Heart left ventricle (tissue), 16 donors: ENCODE measurements around the gene TBX20. TPM values are rescaled to one million over a fixed set of nuclear protein-coding genes. Genes with fewer than 3 reads are reported as not detected.
A peak's percentile ranks its signal among the peaks of the same experiment; 100 is the strongest.

Experiments
- ATAC-seq, 4 donors: fragments of 200-7000 bp; cut with Tn5 transposase; one replicate each; pipeline ENCODE4 v1.9.1; 2020 to 2022; ENCODE audit warnings: moderate library complexity in 4 of 4, mild to moderate bottlenecking in 3 of 4, moderate number of reproducible peaks in 1 of 4
- DNase-seq, 5 donors: peaks; one replicate each; pipeline ENCODE4 v3.0.0-alpha.2; 2020
- H3K27ac ChIP-seq, 12 donors: fragments of 200-600 bp; sonication (generic) in 4 of 12; one replicate each; pipeline versions ENCODE4 v1.5.0 to v1.8.0; 2016 to 2022; ENCODE audit warnings: mild to moderate bottlenecking in 2 of 12
- H3K27me3 ChIP-seq, 9 donors: fragments of 200-600 bp; sonication (generic) in 2 of 9; one replicate each; pipeline versions ENCODE4 v1.5.1 to v1.8.0; 2016 to 2022; ENCODE audit warnings: mild to moderate bottlenecking in 3 of 9
- H3K36me3 ChIP-seq, 9 donors: fragments of 200-600 bp; sonication (generic) in 2 of 9; one replicate each; pipeline versions ENCODE4 v1.5.0 to v1.8.0; 2018 to 2022; ENCODE audit warnings: mild to moderate bottlenecking in 2 of 9
- H3K4me1 ChIP-seq, 12 donors: fragments of 200-600 bp; sonication (generic) in 4 of 12; one replicate each; pipeline versions ENCODE4 v1.5.0 to v1.8.0; 2016 to 2022; ENCODE audit warnings: mild to moderate bottlenecking in 3 of 12
- H3K4me3 ChIP-seq, 12 donors: fragments of 200-600 bp; sonication (generic) in 4 of 12; one replicate each; pipeline versions ENCODE4 v1.5.0 to v1.8.0; 2017 to 2022; ENCODE audit warnings: mild to moderate bottlenecking in 9 of 12, moderate library complexity in 4 of 12
- H3K9me3 ChIP-seq, 12 donors: fragments of 200-600 bp; sonication (generic) in 4 of 12; one replicate each; pipeline versions ENCODE4 v1.5.0 to v1.8.0; 2016 to 2022; ENCODE audit warnings: mild to moderate bottlenecking in 1 of 12
- CTCF ChIP-seq, 12 donors: fragments of 200-600 bp; sonication (generic) in 4 of 12; IDR thresholded peaks; one replicate each; pipeline versions ENCODE4 v1.5.0 to v1.8.0; 2018 to 2022; ENCODE audit warnings: antibody characterized with exemption in 12 of 12, mild to moderate bottlenecking in 5 of 12
- POLR2A ChIP-seq, 2 donors: fragments of 450-650 bp; IDR thresholded peaks; one replicate each; pipeline ENCODE4 v1.6.1; 2017; ENCODE audit warnings: antibody characterized with exemption in 2 of 2, mild to moderate bottlenecking in 2 of 2, moderate library complexity in 2 of 2
- WGBS, 4 donors: extraction: QIAGEN DNeasy Blood & Tissue Kit in 2 of 4; methylation state at CpG; one replicate each; pipeline versions ENCODE4 v1.1.5 to v1.1.7; 2013 to 2018; 5-methylcytosine and 5-hydroxymethylcytosine counted together
- intact Hi-C, 10 donors: fragments of 100-400 bp; cut with DNase I; formaldehyde crosslinking; loops; one replicate each; pipeline versions ENCODE4 v1.11.1 to v1.14.2; 2022
- polyA plus RNA-seq, 2 donors: library from polyadenylated mRNA; stranded (reverse); fragments of 200-250 nt; gene quantifications; one replicate each; pipeline ENCODE4 v1.2.3, GENCODE V29; 2013
- total RNA-seq, 9 donors: library from RNA; depleted of rRNA in 2 of 9; stranded (reverse); fragments of >200 nt in 2 of 9; fragmentation: NEBNext Ultra II Directional in 3 of 9; extraction: Animal tissue kit (Norgen Biotek cat#: 25700) in 3 of 9; gene quantifications; one replicate each; pipeline versions ENCODE4 v1.1.0 to v1.2.4, GENCODE V29; 2016 to 2023
- donor health status: ischemic (EF 13 %, LVEDD 7.1; RV severe dilation, severe dysfunction).
- donor health status: healthy with polysubstance abuse.
- donor health status: DM: no; HTN: yes; CAD: no.
- donor health status: DM: no; HTN: no; CAD: no.
- donor health status: ischemic (EF 25% LVEDD 6.9; RV normal size, moderate dysfunction).
- donor health status: ischemic (EF 25% LVEDD 5.7; RV mildly dilated, moderate dysfunction).
- donor health status: healthy.
- donor health status: DM: yes; HTN: yes; CAD: no.
- donor health status: ischemic (EF 35%, LVEDD 5.7; RV mildly dilated, moderate dysfunction).
- donor health status: nonischemic (EF 11% LVEDD 7.7; RV severe dilation, severe dysfunction).
- donor health status: DM: yes; HTN: yes; CAD: no.
- donor health status: PGD.
- donor health status: ischemic (EF 29% LVEDD 5.4; RV normal size, mild dysfunction).
- donor health status: nonischemic (EF 23%, LVEDD 6.1; RV moderate dilation, normal function).

Gene TBX20
- total and polyA plus RNA-seq, 11 donors = 5.1 to 155 (median 117) TPM

GRCh38 chr7:35250941-35251340, 3.0 kb downstream of the TBX20 start:
- Histone ChIP-seq H3K27ac (peak overlapping the region; percentile 47 to 97 (median 90)), H3K9me3 (no peaks in the 10 kb centered on the region), H3K4me3 (peak overlapping the region; percentile 47 to 90 (median 74)), H3K27me3 (peaks cover 0 to 91% (median 15%) of the 10 kb centered on the region in 9 donors), H3K4me1 (peaks cover 0 to 26% (median 7%) of the 10 kb centered on the region in 12 donors), H3K36me3 (peaks cover 0 to 23% (median 0%) of the 10 kb centered on the region in 9 donors)
- DNase-seq = no peak
- peak in 3 of 4 donors; percentile 8 to 33 (median 29) for ATAC-seq
- 19 to 33% (median 24%) methylated on average over 1 of the region's 1 CpG for WGBS, 4 donors
- intact Hi-C loops = loop anchor here in 8 of 10 donors (5.0 to 10.0 kb wide), 7 partner anchors 124 to 274 kb away; no protein-coding TSS in a partner anchor
- TF ChIP-seq CTCF (IDR thresholded peaks at IDR 0.05) (no peak), POLR2A (IDR thresholded peaks at IDR 0.05) (no peak)

GRCh38 chr7:35250452-35250851, 3.4 kb downstream of the TBX20 start:
- no peak for ATAC-seq
- no peak for DNase-seq
- peaks cover 0 to 27% (median 8%) of the 10 kb centered on the region in 12 donors for H3K4me1 ChIP-seq
- peaks cover 0 to 27% (median 0%) of the 10 kb centered on the region in 9 donors for H3K36me3 ChIP-seq
- WGBS, 4 donors = 18 to 25% (median 22%) methylated on average over 2 of the region's 2 CpGs
- intact Hi-C loops = loop anchor here in 8 of 10 donors (5.0 to 10.0 kb wide), 7 partner anchors 124 to 274 kb away; no protein-coding TSS in a partner anchor
- peak overlapping the region; percentile 8 to 90 (median 73) for H3K4me3 ChIP-seq
- TF ChIP-seq CTCF (IDR thresholded peaks at IDR 0.05) (no peak), POLR2A (IDR thresholded peaks at IDR 0.05) (no peak)
- no peaks in the 10 kb centered on the region for H3K9me3 ChIP-seq
- peak overlapping the region; percentile 47 to 97 (median 90) for H3K27ac ChIP-seq
- H3K27me3 ChIP-seq = peaks cover 0 to 90% (median 15%) of the 10 kb centered on the region in 9 donors

GRCh38 chr7:35249537-35249907, 4.4 kb downstream of the TBX20 start:
- 10 to 40% (median 22%) methylated on average over 2 to 5 of the region's 5 CpGs for WGBS, 4 donors
- Histone ChIP-seq H3K27ac (peak overlapping the region; percentile 38 to 97 (median 90)), H3K27me3 (peaks cover 0 to 80% (median 14%) of the 10 kb centered on the region in 9 donors), H3K4me3 (peak overlapping the region in 11 of 12 donors; percentile 19 to 90 (median 78)), H3K36me3 (peaks cover 0 to 36% (median 0%) of the 10 kb centered on the region in 9 donors), H3K4me1 (peaks cover 0 to 31% (median 9%) of the 10 kb centered on the region in 12 donors), H3K9me3 (no peaks in the 10 kb centered on the region)
- intact Hi-C loops = loop anchor here in 1 of 10 donors (5.0 kb wide), 1 partner anchor 273 kb away; no protein-coding TSS in a partner anchor
- DNase-seq = peak in 1 of 5 donors; percentile 46
- TF ChIP-seq POLR2A (IDR thresholded peaks at IDR 0.05) = no peak
- no peak for TF ChIP-seq CTCF (IDR thresholded peaks at IDR 0.05)
- peak in 1 of 4 donors; percentile 16 for ATAC-seq
